ENCODE results near the gene PPM1J.
A peak's percentile ranks its signal among the peaks of the same experiment; 100 is the strongest.
"Not testable (repeated sequence)": the region's sequence is repeated elsewhere in the genome, so short reads cannot be mapped to it uniquely, and the experiment has no call there.

Gene PPM1J

DNA sequence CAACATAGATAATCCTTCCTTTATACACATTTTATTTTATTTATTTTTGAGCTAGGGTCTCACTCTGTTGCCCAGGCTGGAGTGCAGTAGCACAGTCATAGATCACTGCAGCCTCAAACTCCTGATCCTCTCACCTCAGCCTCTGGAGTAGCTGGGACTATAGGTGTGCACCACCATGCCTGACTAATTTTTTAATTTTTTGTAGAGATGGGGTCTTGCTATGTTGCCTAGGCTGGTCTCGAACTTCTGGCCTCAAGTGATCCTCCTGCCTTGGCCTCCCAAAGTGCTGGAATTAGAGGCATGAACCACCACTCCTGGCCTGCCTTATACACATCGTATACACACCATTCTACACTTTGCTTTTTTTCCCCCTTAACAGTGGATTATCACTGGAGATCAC is 6.2 kb upstream of the PPM1J start:
- not testable (repeated sequence) for DNase-seq

DNA sequence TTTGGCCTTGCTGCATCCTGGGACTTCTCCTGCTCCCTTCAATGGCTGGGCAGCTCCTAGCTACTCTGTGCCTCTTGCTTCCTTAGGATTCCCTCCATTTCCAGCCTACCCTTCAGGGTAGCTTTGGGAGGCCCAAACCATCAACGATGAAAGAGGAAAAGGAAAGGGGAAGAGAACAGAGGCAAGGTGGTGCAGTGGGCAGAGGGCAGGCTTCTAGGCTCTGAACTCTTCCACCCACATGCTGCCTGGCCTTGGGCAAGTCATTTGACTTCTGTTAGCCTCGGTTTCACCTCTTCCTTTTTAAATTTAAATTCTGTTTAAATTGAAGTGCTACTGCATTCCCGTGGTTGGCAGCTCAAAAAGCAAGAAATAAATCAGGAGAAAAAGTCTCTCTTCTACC is 5.7 kb upstream of the PPM1J start:
- no peak for DNase-seq

DNA sequence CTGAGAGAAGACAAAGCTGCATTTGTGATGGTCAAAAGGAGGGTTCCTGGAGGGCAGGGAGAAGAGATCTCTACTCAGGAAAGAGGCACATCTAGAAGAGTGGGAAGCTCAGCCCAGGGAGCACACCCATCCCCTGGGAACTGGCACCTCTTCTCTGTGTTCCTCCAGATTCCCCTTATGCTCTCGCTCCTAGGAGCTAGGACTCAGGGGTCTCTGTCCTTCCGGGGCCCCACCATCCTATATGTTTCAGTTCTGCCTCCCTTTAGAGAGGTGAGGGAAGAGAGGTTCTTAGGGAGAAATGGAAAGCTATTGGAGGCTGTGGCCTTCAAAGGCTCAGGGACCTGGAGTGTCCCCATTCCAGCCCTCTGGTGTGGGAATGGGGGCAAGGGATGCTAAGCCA is 4.6 kb upstream of the PPM1J start:
- no peak for DNase-seq

DNA sequence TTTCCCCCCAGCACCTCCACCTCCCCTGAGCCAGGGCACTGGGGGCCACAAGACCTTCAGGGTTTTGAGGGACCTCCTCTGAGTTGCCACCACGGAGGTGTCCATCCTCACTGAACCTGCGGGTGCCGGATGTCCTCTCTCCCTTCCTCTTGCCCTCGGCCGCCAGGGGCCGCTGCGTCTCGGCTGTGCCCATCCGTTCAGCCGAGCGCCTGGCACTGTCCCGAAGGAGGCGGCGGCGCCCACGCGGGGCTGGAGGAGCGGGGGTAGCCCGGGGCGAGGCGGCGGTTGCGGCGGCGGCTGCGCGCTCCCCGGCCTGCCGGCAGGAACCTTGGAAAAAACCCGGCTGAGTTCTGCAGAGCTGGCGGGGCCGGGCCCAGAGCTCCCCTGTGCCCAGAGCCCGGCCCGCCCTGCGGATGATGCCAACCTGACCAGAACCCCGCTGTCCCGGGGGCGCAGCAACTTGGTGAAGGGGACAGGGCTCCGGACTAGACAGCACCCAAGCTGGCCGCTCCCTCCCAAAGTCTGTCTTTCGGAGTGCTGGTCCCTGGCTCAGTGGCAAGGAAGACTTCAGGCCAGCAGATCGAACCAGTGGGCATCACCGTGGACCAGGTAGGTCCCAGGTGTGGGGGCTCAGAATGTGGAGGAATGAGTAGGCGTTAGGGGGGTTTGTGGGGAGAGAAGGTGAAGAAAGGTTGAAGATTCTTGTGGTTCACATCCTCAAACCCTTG is 3.7 kb upstream of the PPM1J start:
- peak; percentile 78 for DNase-seq

DNA sequence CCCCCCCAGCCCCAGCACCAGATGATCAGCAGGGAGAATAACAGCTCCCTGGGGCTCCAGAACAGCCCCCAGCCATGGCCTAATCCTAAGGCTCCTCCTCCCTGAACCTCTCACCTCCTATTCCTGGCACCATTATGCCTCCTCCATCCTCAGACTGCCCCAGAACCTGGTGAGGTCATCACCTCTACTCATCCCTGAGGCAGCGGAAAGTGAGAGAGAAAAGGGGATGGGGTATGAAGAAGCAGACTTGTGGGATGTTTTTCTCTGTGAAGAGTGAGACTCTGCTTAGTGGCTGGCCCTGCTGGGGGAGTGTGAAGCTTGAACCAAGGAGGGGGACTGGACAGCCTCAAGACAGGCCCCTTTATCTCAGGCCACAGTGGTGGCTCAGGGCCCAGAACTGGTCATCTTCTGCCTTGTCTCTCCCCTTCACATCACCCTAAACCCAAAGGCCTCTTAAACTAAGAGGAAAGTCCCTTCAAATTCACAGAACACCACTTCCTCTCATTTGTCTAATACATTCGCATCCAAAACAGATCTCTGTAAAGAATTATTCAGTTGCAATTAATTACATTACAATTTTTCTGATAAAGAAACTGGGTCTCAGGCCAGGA is 2.2 kb upstream of the PPM1J start:
- peak; percentile 22 for DNase-seq

DNA sequence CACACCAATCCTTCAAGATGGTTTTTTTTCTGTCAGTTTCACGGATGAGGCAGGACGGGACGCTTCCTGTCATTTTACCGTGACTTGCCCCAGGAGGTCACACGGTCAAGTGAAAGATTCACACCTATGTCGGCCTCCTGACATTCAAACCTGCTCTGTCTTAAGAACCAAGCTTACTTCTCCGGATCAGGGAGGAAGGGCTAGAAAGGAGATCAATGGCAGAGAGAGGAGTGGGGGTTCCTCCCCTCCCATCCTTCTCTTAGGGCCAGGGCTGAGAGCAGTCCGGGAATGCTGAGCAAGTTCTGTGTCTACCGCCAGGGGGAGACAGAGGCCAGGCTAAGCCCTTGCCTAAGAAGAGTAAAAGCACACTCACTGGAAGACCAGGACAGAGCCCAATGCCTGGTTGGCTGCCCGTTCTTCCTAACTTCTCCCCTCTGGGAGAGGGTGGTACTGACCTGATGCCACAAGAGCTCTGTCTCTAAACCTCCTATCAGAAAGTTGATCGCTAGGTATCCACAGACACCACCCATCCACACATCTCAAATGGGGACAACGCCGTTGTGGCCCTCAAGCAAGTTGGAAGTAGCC is 1.1 kb upstream of the PPM1J start:
- DNase-seq, result peak; percentile 92

DNA sequence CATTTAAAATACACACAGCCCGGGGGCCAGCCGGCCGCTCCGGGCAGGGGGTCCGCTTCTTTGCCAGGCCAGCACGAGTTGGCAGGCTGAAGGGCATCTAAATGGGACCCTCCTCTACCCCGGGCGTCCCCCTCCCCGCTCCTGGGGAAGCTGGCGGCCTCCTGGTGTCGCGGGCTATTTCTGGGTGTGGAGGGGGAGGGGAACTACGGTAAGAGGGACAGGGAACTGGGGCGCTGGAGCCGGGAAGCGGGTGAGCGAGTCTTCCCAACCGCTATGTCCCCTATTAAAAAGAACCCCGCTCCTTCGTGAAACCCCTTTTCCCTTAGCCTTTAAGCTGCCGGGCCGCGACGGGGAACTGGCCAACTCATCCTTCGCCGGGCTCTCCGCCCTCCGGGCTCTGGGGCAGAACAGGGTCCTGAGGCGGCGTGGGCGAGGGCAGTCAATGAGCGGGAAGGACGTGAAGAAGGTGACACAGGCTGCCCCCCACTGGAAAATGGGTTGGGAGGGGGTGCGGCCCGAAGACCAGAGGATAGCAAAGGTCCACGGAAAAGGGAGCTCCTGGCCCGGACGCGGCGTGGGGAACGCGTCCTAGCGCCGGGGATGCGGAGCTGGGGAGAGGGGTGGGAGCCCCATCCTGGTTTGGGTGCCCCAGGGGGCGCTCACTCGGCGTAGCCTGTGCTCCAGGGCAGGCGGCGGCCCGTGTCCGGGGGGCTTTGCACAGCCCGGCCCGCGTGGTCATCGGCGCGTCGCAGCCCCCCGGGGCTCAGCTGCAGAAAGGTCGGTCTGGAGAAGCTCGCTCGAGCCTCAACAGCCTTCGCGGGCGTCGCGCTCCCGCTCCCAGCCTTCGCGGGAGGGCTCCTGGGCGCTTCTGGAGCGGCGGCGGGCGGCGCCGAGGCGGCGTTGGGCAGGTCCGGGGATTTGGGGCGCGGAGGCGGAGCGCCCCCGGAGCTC is 544 bp downstream of the PPM1J start:
- DNase-seq, result peak; percentile 57

DNA sequence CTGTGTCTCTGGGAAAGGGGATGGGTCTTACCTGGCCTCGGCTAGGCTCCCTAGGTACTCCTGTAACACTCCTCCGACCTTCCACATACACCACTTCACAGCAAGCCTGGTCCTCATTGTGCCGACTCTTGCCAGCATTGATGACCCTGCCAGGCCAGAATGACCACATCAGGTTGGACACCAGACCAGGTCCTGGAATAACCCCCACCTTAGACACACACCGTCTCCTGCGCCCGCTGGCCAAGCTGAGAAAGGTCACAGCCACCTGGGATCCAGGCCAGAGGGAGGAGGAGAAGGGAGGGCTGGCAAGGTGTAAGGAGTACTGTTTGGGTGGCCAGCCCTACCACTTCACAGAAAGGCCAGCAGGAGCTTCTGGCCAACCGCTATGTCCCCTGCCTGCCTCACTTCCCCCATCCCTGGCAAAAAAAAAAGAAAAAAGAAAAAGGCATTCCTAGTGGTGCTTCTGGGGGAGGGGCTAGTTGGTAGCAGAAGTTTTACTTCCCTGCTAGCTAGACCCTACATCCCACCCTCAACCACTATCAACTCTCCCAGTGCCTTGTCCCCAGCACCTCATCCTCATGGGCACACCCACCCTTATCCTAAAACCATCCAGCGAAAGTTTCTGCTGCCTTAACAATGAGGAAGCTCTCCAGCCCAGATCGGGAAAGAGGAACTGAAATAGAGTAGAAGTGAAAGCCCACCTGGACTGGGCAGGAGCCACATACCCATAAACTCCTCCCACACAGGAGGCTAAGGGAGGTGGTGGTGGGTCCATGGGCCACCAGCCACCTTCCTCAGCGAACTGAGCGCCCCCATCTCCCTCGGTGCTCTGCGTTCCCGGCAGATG is 1.4 kb downstream of the PPM1J start:
- DNase-seq, result peak; percentile 26

DNA sequence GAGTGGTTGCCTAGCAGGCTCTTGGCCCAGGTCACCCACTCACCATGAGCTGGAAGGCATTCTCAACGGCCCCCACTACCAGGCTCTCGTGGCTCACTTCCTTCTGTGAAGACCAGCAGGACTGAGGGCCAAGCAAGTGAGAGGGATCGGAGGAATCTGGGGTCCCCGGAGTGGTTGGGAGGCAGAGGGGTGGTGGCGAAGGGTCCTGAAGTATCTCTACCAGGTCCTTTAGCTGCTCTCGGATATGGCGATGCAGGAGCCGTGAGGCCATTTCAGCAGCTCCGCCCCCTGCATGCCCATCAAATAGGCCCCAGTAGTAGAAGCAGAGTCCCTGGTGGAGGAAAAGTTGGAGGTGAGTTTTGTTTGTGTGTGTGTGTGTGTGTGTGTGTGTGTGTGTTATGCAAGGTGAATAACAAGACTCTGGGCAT is 2.4 kb downstream of the PPM1J start:
- DNase-seq, result no peak

DNA sequence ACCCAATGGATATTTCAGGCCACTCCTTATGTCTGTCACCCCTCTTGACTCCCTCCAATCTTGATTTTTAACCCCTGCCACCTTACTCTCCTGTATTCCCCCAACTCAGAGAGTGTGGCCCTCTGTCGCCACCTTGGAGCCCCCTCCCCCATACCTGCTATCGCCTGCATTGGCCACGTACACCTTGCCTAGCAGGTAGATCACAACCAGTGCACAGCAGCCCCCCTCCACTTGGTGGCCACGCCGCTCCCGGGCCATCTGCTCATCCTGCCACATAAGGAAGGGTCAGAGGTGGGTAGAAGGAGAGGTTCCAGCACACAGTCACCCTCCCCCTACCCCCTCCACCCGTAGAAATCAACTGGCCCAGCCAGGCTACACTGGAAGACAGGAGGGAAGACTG is 2.9 kb downstream of the PPM1J start:
- no peak for DNase-seq

DNA sequence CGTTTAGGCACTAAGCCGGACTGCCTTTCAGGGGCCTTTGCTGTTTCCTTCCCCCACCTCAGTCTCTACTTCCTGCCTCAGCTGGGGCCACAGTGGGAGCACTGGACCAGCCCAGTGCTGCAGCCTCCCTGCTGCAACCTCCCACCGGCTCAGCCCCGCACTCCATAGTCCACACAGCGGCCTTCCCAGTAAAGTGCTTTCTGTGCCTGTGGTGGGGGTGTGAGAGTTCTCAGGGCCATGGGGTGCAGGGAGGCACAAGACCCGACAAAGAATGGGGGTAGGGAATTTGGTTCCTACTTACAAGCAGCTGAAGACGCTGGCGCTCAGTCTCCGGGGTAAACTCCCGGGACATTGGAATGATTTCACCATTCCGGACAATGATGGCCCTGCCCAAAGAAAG is 3.5 kb downstream of the PPM1J start:
- peak; percentile 18 for DNase-seq

DNA sequence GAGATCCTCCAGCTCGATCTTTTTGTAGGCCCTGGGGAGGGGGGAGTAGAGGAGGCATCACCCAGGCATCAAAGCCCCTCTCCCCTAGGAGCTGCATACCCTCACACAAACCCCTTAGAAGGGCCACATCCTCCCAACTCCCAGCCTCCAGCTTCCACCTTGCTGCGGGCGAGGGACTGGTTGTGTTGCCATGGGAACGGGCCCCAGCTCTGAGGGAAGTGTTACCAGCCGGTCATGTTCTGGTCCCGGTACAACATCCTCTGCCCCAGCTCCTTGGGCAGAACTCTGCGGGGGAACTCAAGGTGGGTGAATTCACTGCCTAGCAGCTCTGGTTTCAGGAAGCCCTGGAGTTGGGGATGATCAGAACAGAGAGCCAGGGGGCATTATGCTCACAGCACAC is 4.1 kb downstream of the PPM1J start:
- no peak for DNase-seq

DNA sequence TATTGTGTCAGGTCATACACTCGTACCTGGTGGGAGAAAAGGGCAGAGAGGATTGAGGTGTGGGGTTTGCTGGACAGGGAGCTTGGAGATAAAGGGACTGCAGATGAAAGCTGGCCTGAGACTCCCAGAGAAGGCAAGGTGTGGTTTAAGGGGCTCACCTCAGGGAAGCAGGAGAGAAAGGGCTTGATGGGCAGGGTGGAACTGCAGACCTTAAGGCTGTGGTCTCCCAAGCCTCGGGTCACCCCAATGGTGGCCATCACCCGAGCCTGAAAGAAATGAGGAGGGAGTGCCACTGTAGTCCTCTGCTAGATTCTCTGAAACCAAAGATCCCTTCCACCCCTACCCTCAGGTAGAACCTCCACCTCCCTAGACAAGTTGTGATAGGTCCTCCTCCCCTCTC is 4.5 kb downstream of the PPM1J start:
- no peak for DNase-seq

DNA sequence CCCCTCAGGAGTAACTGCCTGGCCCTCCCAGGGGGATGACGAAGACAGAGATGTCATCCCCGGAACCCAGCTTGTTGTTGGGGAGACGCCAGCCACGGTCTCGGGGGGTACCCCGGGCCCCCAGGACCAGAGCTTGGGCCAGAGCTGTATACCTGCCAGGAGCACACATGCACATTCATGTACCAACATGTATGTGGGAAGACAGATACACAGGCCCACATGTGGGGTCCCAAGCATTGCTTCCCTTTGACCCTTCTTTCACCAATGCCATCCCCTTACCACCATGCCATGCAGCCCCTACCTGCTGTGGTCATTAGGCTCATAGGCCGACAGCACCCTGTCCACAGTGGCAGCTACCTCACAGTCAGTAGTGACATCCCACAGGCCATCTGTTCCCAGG is 5.0 kb downstream of the PPM1J start:
- no peak for DNase-seq

DNA sequence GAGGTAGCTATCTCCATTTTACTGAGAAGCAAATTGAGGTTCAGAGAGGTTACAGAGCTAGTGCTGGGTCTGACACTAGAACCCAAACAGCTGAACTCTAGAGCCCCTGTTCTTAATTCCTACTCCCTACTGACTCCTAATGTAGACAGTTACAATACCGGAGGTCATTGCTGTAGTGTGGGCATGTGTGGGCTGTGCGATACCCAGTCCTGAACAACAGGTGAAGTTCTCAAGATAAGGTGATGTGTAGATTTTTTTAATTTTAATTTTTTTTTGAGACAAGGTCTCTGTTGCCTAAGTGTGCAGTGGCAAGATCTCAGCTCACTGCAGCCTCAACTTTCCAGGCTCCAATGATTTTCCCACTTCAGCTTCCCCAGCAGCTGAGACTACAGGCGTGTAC is 6.6 kb downstream of the PPM1J start:
- no peak for DNase-seq

DNA sequence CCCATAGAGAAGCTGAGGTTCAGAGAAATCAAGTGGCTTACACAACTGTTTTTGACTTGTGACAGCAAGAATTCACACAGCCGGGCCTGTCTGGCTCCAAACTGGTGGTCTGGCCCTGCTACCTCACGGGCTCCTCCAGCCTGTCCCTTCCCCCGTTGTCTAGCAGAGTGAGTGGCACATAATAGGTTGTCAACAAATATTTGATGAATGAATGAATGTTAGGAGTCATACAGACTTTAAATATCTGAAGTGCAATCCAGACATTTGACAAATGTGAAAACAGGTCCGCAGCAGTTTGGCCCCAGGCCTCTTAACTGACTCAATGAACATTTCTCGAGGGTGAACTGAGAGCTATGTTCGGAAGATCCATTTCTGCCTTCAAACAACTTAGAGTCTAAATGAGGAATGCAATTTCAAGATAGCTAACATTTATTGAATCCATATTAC is 7.1 kb downstream of the PPM1J start:
- DNase-seq, result no peak

DNA sequence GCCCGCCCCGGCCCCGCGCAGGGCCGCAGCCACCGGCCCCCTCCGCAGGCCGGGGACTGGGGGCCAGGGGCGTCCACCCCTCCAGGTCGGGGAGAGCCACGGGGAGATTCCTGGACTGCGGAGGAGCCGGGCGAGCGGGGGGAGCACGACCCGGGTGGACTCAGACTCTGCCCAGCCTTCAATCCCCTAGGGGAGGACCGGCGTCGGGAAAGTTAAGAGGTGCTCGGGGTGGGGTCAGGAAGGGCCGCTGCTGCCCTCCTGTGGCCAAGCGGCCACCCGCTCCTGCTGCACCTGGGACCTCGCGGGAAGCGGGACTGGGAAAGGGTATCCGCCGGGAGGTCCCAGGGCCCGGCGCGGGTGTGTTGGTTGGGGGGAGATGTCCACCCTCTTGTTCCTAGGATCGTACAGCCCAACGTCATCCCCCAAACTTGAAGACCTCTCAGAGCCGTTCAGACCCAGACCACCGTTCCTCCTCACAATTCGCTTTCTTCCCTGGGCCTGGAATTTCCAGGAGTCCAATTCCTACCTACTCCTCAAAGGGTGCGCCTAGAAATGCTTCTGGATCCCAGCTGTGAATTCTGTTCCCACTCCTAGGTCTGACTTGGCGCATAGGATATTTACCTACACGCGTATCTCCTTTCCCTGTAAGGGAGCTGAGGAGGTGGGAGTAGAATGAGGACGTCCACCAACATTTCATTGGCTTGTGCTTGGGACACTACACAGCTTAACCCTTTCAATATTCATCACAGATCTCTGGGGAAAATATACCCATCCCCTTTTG is 7.7 kb downstream of the PPM1J start:
- DNase-seq, result peak; percentile 92

DNA sequence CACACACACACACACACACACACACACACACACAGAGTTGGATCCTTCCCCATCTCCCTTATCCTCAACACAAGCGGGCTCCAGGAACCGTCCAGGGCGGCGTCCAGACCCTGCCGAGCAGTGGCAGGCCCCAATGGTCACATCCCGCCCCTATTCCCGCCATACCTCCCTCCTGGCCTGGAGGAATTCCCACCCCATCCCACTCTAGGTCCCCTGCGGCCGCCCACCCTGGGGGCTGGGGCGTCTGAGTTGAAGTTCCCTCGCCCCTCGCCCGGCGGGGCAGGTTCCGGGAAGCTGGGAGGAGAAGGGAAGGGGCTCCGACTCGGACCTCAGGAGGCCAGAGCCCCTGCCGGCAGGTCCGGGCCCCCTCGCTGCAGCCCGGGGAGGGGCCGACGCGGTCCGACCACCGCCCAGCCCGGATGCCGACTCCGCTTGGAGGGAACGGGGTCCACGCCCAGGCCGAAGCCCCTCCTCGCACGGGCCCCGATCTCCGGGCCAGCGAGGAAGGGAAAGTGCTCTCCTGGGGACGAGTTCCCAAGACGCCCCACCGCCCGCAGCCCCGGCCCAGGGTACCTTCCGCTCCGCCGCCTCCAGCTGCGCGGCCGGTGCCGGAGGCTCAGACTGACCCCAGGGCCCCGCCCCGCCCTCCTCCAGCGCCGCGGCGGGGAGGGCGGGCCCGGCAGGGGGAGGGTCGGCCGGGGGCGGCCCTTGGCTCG is 8.5 kb downstream of the PPM1J start, which contains the start of gene RHOC:
Gene RHOC (minus strand): TSS at position 623 of the 716 bp plus-strand sequence. CDS start 3,328 bp downstream, outside the sequence.
- DNase-seq, result peak; percentile 85

DNA sequence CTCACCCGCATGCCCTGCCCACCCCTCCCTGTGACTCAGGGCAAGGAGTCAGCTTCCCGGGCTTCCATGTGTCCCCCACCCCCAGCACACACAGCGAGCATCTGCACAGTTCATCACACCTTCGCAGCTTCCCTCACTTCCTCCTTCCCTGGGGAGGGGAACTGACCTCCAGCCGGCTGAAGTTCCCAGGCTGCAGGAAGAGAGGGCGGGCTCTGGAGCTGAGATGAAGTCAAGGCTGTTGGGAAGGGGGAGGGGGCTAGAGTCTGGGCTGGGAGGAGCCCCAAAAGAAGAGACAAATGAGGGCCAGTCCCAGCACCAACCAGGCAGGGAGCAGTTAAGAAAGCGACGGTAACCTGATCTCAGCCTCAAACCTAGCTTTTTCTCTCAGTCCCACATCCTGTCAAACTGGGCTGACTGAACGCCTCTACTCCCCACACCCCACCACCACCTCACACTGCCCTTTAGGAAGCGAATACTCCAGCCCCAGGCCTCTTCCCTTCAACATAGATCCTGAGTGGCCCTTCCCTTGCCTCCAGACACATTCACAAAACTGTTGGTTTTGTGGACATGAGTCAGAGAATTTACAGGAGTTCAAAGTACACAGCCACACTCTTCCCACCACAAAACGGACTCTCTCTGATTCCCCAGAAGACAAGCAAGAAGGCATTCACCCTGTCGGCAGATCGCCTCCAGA is 10.1 kb downstream of the PPM1J start:
- peak; percentile 96 for DNase-seq

DNA sequence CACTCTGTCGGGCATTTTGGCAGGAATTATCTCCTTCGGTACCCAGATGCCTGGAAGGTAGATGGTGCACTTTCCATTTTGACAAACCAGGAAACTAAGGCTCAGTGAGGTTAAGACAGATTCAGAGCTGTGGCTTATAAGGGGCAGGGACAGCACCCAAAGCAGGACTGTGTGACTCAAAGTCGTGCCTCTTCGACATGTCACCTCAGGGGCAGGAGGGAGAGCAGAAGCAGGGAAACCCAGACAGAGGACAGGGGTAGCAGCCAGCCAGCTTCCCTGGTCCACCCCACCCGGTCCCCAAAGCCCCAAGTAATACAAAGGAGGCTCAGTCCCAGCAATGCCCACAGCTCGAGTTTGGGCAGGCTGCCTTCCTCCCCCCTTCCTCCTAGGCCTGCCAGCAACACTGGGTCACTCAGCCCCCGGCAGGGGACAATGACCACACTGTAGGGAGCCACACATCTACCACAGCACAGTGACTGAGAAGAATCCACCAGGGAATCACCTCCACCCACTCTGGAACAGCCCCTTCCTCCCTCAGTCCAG is 10.7 kb downstream of the PPM1J start:
- DNase-seq, result no peak
